WTC11 (cell line): ENCODE data around the gene ST8SIA6. TPM values are rescaled to one million over a fixed set of nuclear protein-coding genes. Genes with fewer than 3 reads are reported as not detected.

Source experiments
- ATAC-seq: fragments of 200-7000 bp; cut with Tn5 transposase; 2 replicates; pipeline ENCODE4 v1.10.0; 2021; ENCODE audit warnings: mild to moderate bottlenecking, moderate library complexity
- CTCF ChIA-PET: fragments of 300-600 bp; sonication (Branson Sonifier 250); formaldehyde crosslinking; loops from one replicate; lab custom pipeline; 2021; ENCODE audit warnings: antibody characterized with exemption; lab: Charles Lee
- POLR2A ChIA-PET: fragments of 350-600 bp; sonication (Branson Sonifier 250); formaldehyde crosslinking; loops from one replicate; lab custom pipeline; 2021; ENCODE audit warnings: antibody characterized with exemption; lab: Charles Lee
- DNase-seq: peaks from one replicate; pipeline ENCODE4 v3.0.0; 2021; ENCODE audit warnings: low spot score
- H3K27ac Mint-ChIP-seq: 2 replicates; pipeline ENCODE4 v1.8.0; 2021; ENCODE audit warnings: mixed read lengths
- H3K27me3 Mint-ChIP-seq: 2 replicates; pipeline ENCODE4 v1.8.0; 2021; ENCODE audit warnings: low read depth, mild to moderate bottlenecking, moderate library complexity, mixed read lengths
- H3K36me3 Mint-ChIP-seq: 2 replicates; pipeline ENCODE4 v1.8.0; 2021; ENCODE audit warnings: mixed read lengths
- H3K4me1 Mint-ChIP-seq: 2 replicates; pipeline ENCODE4 v1.8.0; 2022; ENCODE audit warnings: mixed read lengths
- H3K4me3 Mint-ChIP-seq: 2 replicates; pipeline ENCODE4 v1.8.0; 2021; ENCODE audit warnings: mild to moderate bottlenecking, moderate library complexity, mixed read lengths
- H3K9me3 Mint-ChIP-seq: 2 replicates; pipeline ENCODE4 v1.8.0; 2021; ENCODE audit warnings: mixed read lengths
- CREB1 ChIP-seq: sonication (generic); formaldehyde crosslinking; IDR thresholded peaks from 2 replicates; pipeline ENCODE4 v1.8.0; 2023; ENCODE audit warnings: mild to moderate bottlenecking, missing genetic modification reagents
- CREM ChIP-seq: sonication (generic); formaldehyde crosslinking; IDR thresholded peaks from 2 replicates; pipeline ENCODE4 v1.8.1; 2022; ENCODE audit warnings: mild to moderate bottlenecking, missing genetic modification reagents, moderate library complexity
- FOXP1 ChIP-seq: sonication (generic); formaldehyde crosslinking; IDR thresholded peaks from 2 replicates; pipeline ENCODE4 v1.8.0; 2022; ENCODE audit warnings: missing genetic modification reagents, mild to moderate bottlenecking, moderate library complexity, borderline replicate concordance
- JUN ChIP-seq: sonication (generic); formaldehyde crosslinking; IDR thresholded peaks from 2 replicates; pipeline ENCODE4 v1.8.0; 2023; ENCODE audit warnings: mild to moderate bottlenecking, missing genetic modification reagents
- MXD4 ChIP-seq: fragments of 250-450 bp; sonication (Bioruptor Pico); IDR thresholded peaks from 2 replicates; pipeline ENCODE4 v1.8.0; 2021; ENCODE audit warnings: mild to moderate bottlenecking, moderate library complexity, borderline replicate concordance
- MYBL2 ChIP-seq: sonication (generic); formaldehyde crosslinking; IDR thresholded peaks from 2 replicates; pipeline ENCODE4 v1.8.1; 2023; ENCODE audit warnings: mild to moderate bottlenecking, moderate library complexity, missing genetic modification reagents
- NFYB ChIP-seq: sonication (generic); formaldehyde crosslinking; conservative IDR thresholded peaks from 2 replicates; pipeline ENCODE4 v1.8.0; 2022; ENCODE audit warnings: low read depth, missing genetic modification reagents
- NR2C2 ChIP-seq: sonication (generic); formaldehyde crosslinking; IDR thresholded peaks from 2 replicates; pipeline ENCODE4 v1.8.0; 2022; ENCODE audit warnings: mild to moderate bottlenecking, missing genetic modification reagents
- SOX15 ChIP-seq: fragments of 250-450 bp; sonication (Bioruptor Pico); IDR thresholded peaks from 2 replicates; pipeline ENCODE4 v1.9.0; 2021; ENCODE audit warnings: mild to moderate bottlenecking
- TP53 ChIP-seq: sonication (generic); formaldehyde crosslinking; IDR thresholded peaks from 2 replicates; pipeline ENCODE4 v1.8.1; 2023; ENCODE audit warnings: mild to moderate bottlenecking, missing genetic modification reagents
- ZNF121 ChIP-seq: sonication (generic); formaldehyde crosslinking; IDR thresholded peaks from 2 replicates; pipeline ENCODE4 v1.8.0; 2023; ENCODE audit warnings: missing genetic modification reagents
- ZNF138 ChIP-seq: sonication (generic); formaldehyde crosslinking; conservative IDR thresholded peaks from 2 replicates; pipeline ENCODE4 v1.8.1; 2022; ENCODE audit warnings: mild to moderate bottlenecking, moderate library complexity, missing genetic modification reagents
- ZNF396 ChIP-seq: fragments of 250-450 bp; sonication (Bioruptor Pico); IDR thresholded peaks from 2 replicates; pipeline ENCODE4 v1.8.0; 2021; ENCODE audit warnings: mild to moderate bottlenecking, moderate library complexity, borderline replicate concordance
- total RNA-seq: library from RNA; stranded (reverse); gene quantifications from 3 replicates; pipeline ENCODE4 v1.2.3, GENCODE V29; 2021
- TF ChIP-seq, protein P1 (sequence below): sonication (generic); formaldehyde crosslinking; IDR thresholded peaks from 2 replicates; pipeline ENCODE4 v1.8.0; 2022; ENCODE audit warnings: mild to moderate bottlenecking, missing genetic modification reagents
- TF ChIP-seq, protein P2 (sequence below): sonication (generic); formaldehyde crosslinking; IDR thresholded peaks from 2 replicates; pipeline ENCODE4 v1.8.1; 2023; ENCODE audit warnings: mild to moderate bottlenecking, missing genetic modification reagents, moderate library complexity
- TF ChIP-seq, protein P3 (sequence below): sonication (generic); formaldehyde crosslinking; IDR thresholded peaks from 2 replicates; pipeline ENCODE4 v1.8.0; 2023; ENCODE audit warnings: missing genetic modification reagents, mild to moderate bottlenecking, borderline replicate concordance
- TF ChIP-seq, protein P4 (sequence below): sonication (generic); formaldehyde crosslinking; IDR thresholded peaks from 2 replicates; pipeline ENCODE4 v1.8.1; 2022; ENCODE audit warnings: low read depth, missing genetic modification reagents, borderline replicate concordance
- TF ChIP-seq, protein P5 (sequence below): fragments of 250-450 bp; sonication (Bioruptor Pico); IDR thresholded peaks from 2 replicates; pipeline ENCODE4 v2.1.2; 2022; ENCODE audit warnings: mild to moderate bottlenecking, moderate library complexity
- TF ChIP-seq, protein P6 (sequence below): sonication (generic); formaldehyde crosslinking; IDR thresholded peaks from 2 replicates; pipeline ENCODE4 v1.8.1; 2023; ENCODE audit warnings: mild to moderate bottlenecking, moderate library complexity, missing genetic modification reagents
- TF ChIP-seq, protein P7 (sequence below): fragments of 250-450 bp; sonication (Bioruptor Pico); conservative IDR thresholded peaks from 2 replicates; pipeline ENCODE4 v1.9.0; 2021; ENCODE audit warnings: mild to moderate bottlenecking

ST8SIA6 gene
- total RNA-seq, 1 experiment from 2014 or later, result 3.5 TPM

DNA sequence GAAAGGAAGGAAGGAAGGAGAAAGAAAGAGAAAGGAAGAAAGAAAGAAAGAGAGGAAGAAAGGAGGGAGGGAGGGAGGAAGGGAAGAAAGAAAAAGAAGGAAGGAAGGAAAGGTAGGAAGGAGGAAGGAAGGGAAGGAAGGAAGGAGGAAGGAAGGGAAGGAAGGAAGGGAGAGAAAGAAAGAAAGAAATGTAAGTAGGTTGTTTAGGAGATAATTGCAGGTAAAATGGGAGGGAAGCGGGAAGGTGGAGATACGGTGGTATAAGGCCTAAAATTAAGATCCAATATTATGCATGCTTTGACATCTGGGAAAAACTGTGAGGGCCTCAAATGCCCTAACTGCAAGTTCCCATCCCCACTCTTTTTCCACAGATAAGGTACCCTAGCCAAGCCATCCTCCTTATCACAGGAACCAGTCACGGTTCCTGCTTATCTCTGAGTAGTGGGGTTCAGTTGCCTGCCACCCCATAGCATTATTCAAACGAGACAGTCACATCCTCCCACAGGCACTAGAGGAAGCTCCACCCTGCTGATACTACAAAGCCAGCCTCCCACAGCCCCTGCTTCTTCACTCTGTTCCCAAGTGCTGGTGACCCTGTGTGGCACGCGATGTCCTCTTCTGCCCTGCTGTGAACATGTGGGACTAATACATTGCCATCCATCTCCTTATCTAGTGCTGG, 28.7 kb downstream of the ST8SIA6 start (continued):
- TF ChIP-seq ZNF396 (CRISPR knock-in tag), result no peak

DNA sequence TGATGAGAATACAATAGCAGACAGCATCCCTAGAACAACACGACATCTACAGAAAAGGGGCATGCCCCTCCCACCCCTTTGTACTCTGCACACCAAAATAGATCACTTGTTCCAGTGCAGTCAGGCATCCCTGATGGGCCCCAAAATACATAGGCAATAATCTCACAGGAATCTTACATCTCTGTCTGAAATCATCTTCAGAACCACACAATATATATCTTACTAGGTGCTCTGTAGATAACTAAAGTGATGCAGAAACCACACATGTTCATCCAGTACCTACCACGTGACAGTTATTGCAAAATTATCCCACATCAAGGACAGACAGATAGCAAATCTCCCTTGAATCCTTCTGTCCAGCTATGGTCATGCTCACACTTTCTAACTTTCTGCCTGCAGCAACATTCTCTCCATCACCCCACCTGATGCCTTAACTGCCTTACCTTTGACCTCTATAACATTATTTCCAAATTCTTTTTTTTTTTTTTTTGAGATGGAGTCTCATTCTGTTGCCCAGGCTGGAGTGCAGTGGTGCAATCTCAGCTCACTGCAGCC, 30.7 kb downstream of the ST8SIA6 start:
- DNase-seq, result no peak
- H3K4me3 Mint-ChIP-seq, result no peak overlapping the region
- no peak for TF ChIP-seq CREB1 (CRISPR knock-in tag)
- TF ChIP-seq, protein P1, sequence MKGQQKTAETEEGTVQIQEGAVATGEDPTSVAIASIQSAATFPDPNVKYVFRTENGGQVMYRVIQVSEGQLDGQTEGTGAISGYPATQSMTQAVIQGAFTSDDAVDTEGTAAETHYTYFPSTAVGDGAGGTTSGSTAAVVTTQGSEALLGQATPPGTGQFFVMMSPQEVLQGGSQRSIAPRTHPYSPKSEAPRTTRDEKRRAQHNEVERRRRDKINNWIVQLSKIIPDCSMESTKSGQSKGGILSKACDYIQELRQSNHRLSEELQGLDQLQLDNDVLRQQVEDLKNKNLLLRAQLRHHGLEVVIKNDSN (CRISPR knock-in tag), result no peak
- TF ChIP-seq, protein P2, sequence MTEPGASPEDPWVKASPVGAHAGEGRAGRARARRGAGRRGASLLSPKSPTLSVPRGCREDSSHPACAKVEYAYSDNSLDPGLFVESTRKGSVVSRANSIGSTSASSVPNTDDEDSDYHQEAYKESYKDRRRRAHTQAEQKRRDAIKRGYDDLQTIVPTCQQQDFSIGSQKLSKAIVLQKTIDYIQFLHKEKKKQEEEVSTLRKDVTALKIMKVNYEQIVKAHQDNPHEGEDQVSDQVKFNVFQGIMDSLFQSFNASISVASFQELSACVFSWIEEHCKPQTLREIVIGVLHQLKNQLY (CRISPR knock-in tag), result no peak
- TF ChIP-seq NFYB (CRISPR knock-in tag), result no peak
- TF ChIP-seq JUN, result no peak
- no peak for TF ChIP-seq CREM (CRISPR knock-in tag)
- TF ChIP-seq, protein P3, sequence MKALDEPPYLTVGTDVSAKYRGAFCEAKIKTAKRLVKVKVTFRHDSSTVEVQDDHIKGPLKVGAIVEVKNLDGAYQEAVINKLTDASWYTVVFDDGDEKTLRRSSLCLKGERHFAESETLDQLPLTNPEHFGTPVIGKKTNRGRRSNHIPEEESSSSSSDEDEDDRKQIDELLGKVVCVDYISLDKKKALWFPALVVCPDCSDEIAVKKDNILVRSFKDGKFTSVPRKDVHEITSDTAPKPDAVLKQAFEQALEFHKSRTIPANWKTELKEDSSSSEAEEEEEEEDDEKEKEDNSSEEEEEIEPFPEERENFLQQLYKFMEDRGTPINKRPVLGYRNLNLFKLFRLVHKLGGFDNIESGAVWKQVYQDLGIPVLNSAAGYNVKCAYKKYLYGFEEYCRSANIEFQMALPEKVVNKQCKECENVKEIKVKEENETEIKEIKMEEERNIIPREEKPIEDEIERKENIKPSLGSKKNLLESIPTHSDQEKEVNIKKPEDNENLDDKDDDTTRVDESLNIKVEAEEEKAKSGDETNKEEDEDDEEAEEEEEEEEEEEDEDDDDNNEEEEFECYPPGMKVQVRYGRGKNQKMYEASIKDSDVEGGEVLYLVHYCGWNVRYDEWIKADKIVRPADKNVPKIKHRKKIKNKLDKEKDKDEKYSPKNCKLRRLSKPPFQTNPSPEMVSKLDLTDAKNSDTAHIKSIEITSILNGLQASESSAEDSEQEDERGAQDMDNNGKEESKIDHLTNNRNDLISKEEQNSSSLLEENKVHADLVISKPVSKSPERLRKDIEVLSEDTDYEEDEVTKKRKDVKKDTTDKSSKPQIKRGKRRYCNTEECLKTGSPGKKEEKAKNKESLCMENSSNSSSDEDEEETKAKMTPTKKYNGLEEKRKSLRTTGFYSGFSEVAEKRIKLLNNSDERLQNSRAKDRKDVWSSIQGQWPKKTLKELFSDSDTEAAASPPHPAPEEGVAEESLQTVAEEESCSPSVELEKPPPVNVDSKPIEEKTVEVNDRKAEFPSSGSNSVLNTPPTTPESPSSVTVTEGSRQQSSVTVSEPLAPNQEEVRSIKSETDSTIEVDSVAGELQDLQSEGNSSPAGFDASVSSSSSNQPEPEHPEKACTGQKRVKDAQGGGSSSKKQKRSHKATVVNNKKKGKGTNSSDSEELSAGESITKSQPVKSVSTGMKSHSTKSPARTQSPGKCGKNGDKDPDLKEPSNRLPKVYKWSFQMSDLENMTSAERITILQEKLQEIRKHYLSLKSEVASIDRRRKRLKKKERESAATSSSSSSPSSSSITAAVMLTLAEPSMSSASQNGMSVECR, result no peak
- TF ChIP-seq, protein P4, sequence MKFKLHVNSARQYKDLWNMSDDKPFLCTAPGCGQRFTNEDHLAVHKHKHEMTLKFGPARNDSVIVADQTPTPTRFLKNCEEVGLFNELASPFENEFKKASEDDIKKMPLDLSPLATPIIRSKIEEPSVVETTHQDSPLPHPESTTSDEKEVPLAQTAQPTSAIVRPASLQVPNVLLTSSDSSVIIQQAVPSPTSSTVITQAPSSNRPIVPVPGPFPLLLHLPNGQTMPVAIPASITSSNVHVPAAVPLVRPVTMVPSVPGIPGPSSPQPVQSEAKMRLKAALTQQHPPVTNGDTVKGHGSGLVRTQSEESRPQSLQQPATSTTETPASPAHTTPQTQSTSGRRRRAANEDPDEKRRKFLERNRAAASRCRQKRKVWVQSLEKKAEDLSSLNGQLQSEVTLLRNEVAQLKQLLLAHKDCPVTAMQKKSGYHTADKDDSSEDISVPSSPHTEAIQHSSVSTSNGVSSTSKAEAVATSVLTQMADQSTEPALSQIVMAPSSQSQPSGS (CRISPR knock-in tag), result no peak
- TF ChIP-seq NR2C2 (CRISPR knock-in tag), result no peak
- TF ChIP-seq MXD4 (CRISPR knock-in tag), result no peak
- no peak for TF ChIP-seq MYBL2
- TF ChIP-seq, protein P5, sequence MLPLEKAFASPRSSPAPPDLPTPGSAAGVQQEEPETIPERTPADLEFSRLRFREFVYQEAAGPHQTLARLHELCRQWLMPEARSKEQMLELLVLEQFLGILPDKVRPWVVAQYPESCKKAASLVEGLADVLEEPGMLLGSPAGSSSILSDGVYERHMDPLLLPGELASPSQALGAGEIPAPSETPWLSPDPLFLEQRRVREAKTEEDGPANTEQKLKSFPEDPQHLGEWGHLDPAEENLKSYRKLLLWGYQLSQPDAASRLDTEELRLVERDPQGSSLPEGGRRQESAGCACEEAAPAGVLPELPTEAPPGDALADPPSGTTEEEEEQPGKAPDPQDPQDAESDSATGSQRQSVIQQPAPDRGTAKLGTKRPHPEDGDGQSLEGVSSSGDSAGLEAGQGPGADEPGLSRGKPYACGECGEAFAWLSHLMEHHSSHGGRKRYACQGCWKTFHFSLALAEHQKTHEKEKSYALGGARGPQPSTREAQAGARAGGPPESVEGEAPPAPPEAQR (CRISPR knock-in tag), result no peak
- ChIA-PET CTCF (interaction anchor here (2.6 kb wide), 1 partner anchor 48 kb away, joined by 10 read pairs; no protein-coding TSS in a partner anchor), POLR2A (no interaction called here)
- no peak overlapping the region for H3K27ac Mint-ChIP-seq
- no peaks in the 10 kb centered on the region for H3K9me3 Mint-ChIP-seq
- H3K27me3 Mint-ChIP-seq, result no peaks in the 10 kb centered on the region
- H3K36me3 Mint-ChIP-seq, result no peaks in the 10 kb centered on the region
- no peak for ATAC-seq
- H3K4me1 Mint-ChIP-seq, result peaks cover 8% of the 10 kb centered on the region

DNA sequence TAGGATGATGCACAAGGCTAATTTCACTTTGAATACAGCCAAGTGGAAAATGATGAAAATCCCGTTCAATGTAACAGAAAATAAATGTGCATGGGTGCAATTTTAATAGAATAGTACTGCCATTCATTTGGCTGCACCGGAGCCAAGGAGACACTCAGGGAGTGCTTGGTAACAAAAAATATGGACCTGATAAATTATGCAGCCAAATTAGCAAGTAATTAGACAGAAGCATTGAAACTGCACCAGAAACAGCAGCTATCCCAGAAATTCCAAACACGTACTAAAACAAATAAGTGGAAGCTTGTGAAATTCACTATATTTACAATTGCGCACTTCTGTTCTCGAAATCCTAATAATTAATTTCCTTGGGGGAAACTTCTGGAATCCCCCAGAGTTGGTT, 31.5 kb downstream of the ST8SIA6 start:
- no peak for TF ChIP-seq ZNF138 (CRISPR knock-in tag)
- TF ChIP-seq, protein P6, sequence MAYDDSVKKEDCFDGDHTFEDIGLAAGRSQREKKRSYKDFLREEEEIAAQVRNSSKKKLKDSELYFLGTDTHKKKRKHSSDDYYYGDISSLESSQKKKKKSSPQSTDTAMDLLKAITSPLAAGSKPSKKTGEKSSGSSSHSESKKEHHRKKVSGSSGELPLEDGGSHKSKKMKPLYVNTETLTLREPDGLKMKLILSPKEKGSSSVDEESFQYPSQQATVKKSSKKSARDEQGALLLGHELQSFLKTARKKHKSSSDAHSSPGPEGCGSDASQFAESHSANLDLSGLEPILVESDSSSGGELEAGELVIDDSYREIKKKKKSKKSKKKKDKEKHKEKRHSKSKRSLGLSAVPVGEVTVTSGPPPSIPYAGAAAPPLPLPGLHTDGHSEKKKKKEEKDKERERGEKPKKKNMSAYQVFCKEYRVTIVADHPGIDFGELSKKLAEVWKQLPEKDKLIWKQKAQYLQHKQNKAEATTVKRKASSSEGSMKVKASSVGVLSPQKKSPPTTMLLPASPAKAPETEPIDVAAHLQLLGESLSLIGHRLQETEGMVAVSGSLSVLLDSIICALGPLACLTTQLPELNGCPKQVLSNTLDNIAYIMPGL (CRISPR knock-in tag), result no peak
- no peak for TF ChIP-seq SOX15 (CRISPR knock-in tag)
- no peak for TF ChIP-seq FOXP1 (CRISPR knock-in tag)
- no peak for TF ChIP-seq TP53
- no peak for TF ChIP-seq ZNF121 (CRISPR knock-in tag)
- TF ChIP-seq, protein P7, sequence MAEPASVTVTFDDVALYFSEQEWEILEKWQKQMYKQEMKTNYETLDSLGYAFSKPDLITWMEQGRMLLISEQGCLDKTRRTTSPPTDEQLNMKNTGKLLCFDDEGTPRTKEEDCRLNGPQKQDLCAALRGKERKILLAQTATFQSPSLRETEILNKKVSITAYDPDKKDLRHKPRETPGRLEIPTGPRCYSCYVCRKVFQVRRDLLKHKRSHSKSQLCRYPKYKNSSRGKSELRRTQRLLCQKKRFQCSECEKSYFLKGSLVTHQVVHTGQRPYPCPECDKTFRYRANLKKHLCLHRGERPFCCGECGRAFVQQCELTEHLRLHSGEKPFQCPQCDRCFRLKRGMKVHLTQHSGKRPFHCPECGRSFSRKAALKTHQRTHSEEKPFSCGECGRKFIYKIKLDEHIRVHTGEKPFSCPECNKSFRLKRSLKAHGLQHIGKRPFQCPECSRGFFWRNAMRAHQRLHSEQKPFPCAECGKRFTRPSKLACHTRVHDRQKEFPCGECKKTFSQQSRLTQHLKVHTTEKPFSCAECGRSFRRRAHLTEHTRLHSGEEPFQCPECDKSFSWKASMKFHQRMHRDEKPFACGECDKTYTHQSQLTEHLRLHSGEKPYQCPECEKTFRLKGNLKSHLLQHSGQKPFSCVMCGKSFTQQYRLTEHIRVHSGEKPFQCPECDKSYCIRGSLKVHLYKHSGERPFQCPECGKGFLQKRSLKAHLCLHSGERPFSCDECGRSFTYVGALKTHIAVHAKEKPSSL (CRISPR knock-in tag), result no peak
- Mint-ChIP-seq H3K4me3 (no peak overlapping the region), H3K27ac (no peak overlapping the region), H3K27me3 (no peaks in the 10 kb centered on the region), H3K9me3 (no peaks in the 10 kb centered on the region), H3K36me3 (no peaks in the 10 kb centered on the region), H3K4me1 (no peaks in the 10 kb centered on the region; the same call in 1 of the 2 replicates)
- ATAC-seq (no peak), DNase-seq (no peak)
- POLR2A ChIA-PET, result no interaction called here
- CTCF ChIA-PET, result interaction anchor here (2.6 kb wide), 1 partner anchor 47 kb away, joined by 10 read pairs; no protein-coding TSS in a partner anchor
